Gastroesophageal sphincter (tissue), 4 donors: ENCODE results near the gene MYOCD. TPM values are rescaled to one million over a fixed set of nuclear protein-coding genes. Genes with fewer than 3 reads are reported as not detected.

ENCODE experiments used
- ATAC-seq: fragments of 150-250 bp; one replicate; pipeline ENCODE4 v1.9.1; 2016; ENCODE audit warnings: mild to moderate bottlenecking, moderate library complexity
- H3K27ac ChIP-seq, 4 donors: fragments of 200-600 bp; sonication (generic) in 3 of 4; 1 replicate in 3 of 4; 2 replicates in 1 of 4; pipeline ENCODE4 v1.5.1; 2016 to 2019
- H3K27me3 ChIP-seq: fragments of 200-600 bp; sonication (generic); one replicate; pipeline ENCODE4 v1.5.1; 2019
- H3K36me3 ChIP-seq, 2 donors: fragments of 200-600 bp; sonication (generic); one replicate each; pipeline ENCODE4 v1.5.1; 2019; ENCODE audit warnings: control low read depth in 1 of 2
- H3K4me1 ChIP-seq, 3 donors: fragments of 200-600 bp; sonication (generic); 1 replicate in 2 of 3; 2 replicates in 1 of 3; pipeline ENCODE4 v1.5.1; 2016 to 2019; ENCODE audit warnings: control low read depth in 2 of 3
- H3K4me3 ChIP-seq, 2 donors: fragments of 200-600 bp; sonication (generic); one replicate each; pipeline ENCODE4 v1.5.1; 2019; ENCODE audit warnings: mild to moderate bottlenecking in 1 of 2, moderate library complexity in 1 of 2
- H3K9me3 ChIP-seq, 3 donors: fragments of 200-600 bp; sonication (generic); one replicate each; pipeline ENCODE4 v1.5.1; 2017 to 2019; ENCODE audit warnings: control low read depth in 2 of 3
- EP300 ChIP-seq: sonication (generic); formaldehyde crosslinking; IDR thresholded peaks from one replicate; pipeline ENCODE4 v1.6.1; 2017; ENCODE audit warnings: antibody characterized with exemption, mild to moderate bottlenecking
- POLR2A ChIP-seq, 2 donors: fragments of 450-650 bp; IDR thresholded peaks; one replicate each; pipeline ENCODE4 v1.6.1; 2017; ENCODE audit warnings: antibody characterized with exemption in 2 of 2, mild to moderate bottlenecking in 2 of 2, moderate library complexity in 1 of 2
- POLR2AphosphoS5 ChIP-seq: sonication (generic); formaldehyde crosslinking; IDR thresholded peaks from one replicate; pipeline ENCODE4 v1.6.1; 2017; ENCODE audit warnings: antibody characterized with exemption
- WGBS, 2 donors: methylation state at CpG; one replicate each; pipeline ENCODE4 v1.1.5; 2018; ENCODE audit warnings: low coverage in 1 of 2; 5-methylcytosine and 5-hydroxymethylcytosine counted together
- total RNA-seq, 4 donors: library from RNA; depleted of rRNA; stranded (reverse); fragments of >200 nt; gene quantifications; one replicate each; pipeline ENCODE4 v1.1.0, GENCODE V29; 2016
- TF ChIP-seq, protein P1 (sequence below), 4 experiments: fragments of 200-600 bp in 2 of 4; fragments of 450-650 bp in 2 of 4; sonication (generic) in 1 of 4; IDR thresholded peaks; one replicate each; pipeline ENCODE4 v1.5.1; 2017 to 2019; ENCODE audit warnings: antibody characterized with exemption in 4 of 4, mild to moderate bottlenecking in 2 of 4, moderate library complexity in 2 of 4

MYOCD gene
- total RNA-seq, 4 donors from 2014 or later = 93.0 to 219 (median 120) TPM

DNA sequence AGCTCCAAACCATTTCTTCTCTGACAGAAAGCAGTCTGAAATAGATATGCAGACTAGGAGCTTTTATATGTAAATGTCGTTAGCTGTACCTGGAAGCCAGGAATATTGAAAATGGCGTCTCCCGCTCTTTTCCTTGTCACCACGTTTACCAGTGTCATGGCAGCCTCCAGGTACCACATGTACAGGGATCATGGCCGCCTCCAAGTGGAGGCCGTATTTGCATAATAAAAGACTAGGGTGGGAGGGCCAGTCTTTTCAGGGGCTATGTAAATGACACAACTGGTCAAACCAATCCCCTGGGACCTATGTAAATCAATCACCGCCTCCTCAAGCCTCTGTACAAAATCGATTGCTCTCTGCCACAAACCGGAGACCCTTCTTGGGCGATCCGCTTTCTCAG lies 54.3 kb downstream of the MYOCD start:
- peaks cover 0 to 45% of the 10 kb centered on the region in 2 donors for H3K36me3 ChIP-seq

DNA sequence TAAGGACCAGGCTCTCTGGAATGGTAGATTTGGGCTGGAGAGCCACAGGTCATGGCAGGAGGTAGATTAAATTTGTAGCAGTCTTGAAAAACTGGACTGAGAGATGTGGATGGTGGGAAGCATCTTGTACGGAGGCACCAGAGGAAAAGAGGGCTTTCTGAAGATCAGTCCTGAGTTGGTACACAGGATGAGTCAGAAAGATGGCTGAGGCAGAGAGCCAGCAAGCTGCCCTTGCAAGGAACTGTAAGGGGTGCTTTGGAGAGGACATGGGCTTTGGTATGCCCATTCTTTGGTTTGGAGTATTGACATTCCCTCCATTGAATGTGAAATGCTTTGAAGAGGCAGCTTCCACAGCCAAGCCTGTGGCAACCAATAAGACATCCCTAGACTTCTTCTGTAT lies 55.9 kb downstream of the MYOCD start:
- WGBS, 2 donors = 91 to 100% methylated on average over 1 of the region's 1 CpG
- no peak for ATAC-seq
- Histone ChIP-seq H3K9me3 (no peaks in the 10 kb centered on the region), H3K36me3 (peaks cover 0 to 32% of the 10 kb centered on the region in 2 donors), H3K4me1 (peaks cover 0 to 21% (median 2%) of the 10 kb centered on the region in 3 donors), H3K27ac (peak overlapping the region in 2 of 4 donors; percentile 5 to 57), H3K4me3 (no peak overlapping the region), H3K27me3 (no peaks in the 10 kb centered on the region)
- TF ChIP-seq POLR2AphosphoS5 (no peak), EP300 (no peak), POLR2A (IDR thresholded peaks at IDR 0.05) (no peak)
- TF ChIP-seq, protein P1, sequence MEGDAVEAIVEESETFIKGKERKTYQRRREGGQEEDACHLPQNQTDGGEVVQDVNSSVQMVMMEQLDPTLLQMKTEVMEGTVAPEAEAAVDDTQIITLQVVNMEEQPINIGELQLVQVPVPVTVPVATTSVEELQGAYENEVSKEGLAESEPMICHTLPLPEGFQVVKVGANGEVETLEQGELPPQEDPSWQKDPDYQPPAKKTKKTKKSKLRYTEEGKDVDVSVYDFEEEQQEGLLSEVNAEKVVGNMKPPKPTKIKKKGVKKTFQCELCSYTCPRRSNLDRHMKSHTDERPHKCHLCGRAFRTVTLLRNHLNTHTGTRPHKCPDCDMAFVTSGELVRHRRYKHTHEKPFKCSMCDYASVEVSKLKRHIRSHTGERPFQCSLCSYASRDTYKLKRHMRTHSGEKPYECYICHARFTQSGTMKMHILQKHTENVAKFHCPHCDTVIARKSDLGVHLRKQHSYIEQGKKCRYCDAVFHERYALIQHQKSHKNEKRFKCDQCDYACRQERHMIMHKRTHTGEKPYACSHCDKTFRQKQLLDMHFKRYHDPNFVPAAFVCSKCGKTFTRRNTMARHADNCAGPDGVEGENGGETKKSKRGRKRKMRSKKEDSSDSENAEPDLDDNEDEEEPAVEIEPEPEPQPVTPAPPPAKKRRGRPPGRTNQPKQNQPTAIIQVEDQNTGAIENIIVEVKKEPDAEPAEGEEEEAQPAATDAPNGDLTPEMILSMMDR (IDR thresholded peaks at IDR 0.05) = no peak

More for the DNA sequence above, 54.3 kb downstream of the MYOCD start:
- TF ChIP-seq POLR2A (IDR thresholded peaks at IDR 0.05) (no peak), POLR2AphosphoS5 (no peak), EP300 (no peak)
- TF ChIP-seq, protein P1 (IDR thresholded peaks at IDR 0.05) = no peak
- no peaks in the 10 kb centered on the region for H3K9me3 ChIP-seq
- no peaks in the 10 kb centered on the region for H3K27me3 ChIP-seq
- H3K27ac ChIP-seq = no peak overlapping the region
- H3K4me1 ChIP-seq = peaks cover 0 to 21% (median 2%) of the 10 kb centered on the region in 3 donors
- 96 to 100% methylated on average over 1 to 11 of the region's 11 CpGs for WGBS, 2 donors
- H3K4me3 ChIP-seq = no peak overlapping the region
- ATAC-seq = no peak

DNA sequence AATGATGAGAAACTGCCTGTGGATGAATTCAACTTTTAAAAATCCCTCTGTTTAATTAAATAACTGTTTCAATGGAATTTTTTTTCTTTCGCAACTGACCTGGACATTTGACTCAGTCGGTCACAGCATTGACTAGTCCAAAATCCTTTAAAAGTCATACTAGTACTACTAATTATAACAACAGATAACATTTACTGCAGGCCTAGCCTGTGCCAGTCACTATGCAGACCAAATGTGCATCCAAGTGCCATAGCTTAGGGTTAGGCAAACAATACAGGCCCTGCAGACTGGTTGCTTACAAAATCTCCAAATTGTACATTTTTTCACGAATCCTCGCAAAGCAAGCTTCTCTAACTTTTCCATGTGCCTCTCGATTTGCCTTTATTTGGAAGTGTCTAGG lies 56.6 kb downstream of the MYOCD start:
- no peak for ATAC-seq
- Histone ChIP-seq H3K27ac (peak overlapping the region in 2 of 4 donors; percentile 43 to 57), H3K36me3 (peaks cover 0 to 25% of the 10 kb centered on the region in 2 donors), H3K4me1 (peaks cover 1 to 28% (median 6%) of the 10 kb centered on the region in 3 donors), H3K9me3 (no peaks in the 10 kb centered on the region), H3K4me3 (no peak overlapping the region), H3K27me3 (no peaks in the 10 kb centered on the region)
- no peak for TF ChIP-seq POLR2AphosphoS5
- 73 to 90% methylated on average over 4 to 5 of the region's 5 CpGs for WGBS, 2 donors

DNA sequence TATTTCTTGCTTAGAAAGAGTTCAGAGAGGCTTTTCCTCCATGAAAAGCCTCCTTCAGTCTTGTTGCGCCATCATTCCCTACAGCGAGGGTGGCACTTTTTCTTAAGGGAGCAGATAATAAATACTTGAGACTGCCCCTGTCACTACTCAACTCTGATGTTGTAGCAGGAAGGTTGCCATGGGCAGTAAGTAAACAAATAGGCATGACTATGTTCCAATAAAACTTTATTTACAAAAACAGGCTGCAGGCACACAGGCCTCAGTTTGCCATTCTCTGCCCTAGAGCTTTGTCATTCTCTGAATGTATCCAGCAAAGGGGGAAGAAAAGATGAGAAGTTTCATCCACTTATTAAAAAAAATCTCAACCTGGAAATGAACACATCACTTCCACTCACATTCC lies 60.4 kb downstream of the MYOCD start:
- Histone ChIP-seq H3K4me1 (peaks cover 6 to 45% (median 8%) of the 10 kb centered on the region in 3 donors), H3K27me3 (no peaks in the 10 kb centered on the region), H3K36me3 (peaks cover 0 to 11% of the 10 kb centered on the region in 2 donors), H3K4me3 (no peak overlapping the region), H3K9me3 (no peaks in the 10 kb centered on the region), H3K27ac (peak overlapping the region in 3 of 4 donors; percentile 57 to 78 (median 74))
- ATAC-seq = no peak
- WGBS, 2 donors = 93 to 100% methylated on average over 2 of the region's 2 CpGs
- no peak for TF ChIP-seq POLR2A (IDR thresholded peaks at IDR 0.05)
- no peak for TF ChIP-seq POLR2AphosphoS5
- TF ChIP-seq EP300 = no peak
- TF ChIP-seq, protein P1 (IDR thresholded peaks at IDR 0.05) = no peak

DNA sequence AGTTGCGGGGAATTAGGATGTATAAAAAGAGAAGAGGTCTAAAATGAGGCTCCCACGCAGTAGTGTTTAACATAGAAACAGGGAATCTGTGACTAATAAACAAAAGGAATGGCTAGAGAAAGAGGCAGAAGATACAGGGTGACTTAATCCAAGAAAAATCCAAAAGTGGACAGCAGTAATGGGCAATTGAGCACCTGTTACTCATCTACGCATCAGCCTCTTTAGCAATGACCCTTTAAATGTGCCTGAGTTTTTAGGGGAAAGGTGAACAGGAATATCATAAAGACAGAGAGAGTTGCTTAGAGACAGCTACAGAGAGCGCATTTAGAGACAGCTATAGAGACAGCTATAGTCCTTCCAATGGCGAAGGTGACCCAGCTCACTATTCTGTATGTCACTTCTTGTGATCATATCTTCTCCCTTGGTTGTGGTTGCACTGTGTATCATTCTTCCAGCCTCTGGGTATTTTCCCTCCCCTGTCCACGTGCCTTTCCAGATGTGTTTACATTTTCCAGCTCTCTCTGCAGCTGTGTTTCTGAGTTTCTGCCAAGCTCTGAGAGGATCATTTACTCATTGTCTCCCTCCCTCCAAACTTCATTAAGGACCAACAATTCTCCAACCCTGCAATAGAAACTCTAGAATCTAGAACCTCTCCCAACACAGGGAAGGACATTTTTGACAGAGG lies 61.5 kb downstream of the MYOCD start:
- H3K27ac ChIP-seq = peak overlapping the region; percentile 35 to 78 (median 70)
- TF ChIP-seq POLR2AphosphoS5 = peak; percentile 81
- TF ChIP-seq, protein P1 (IDR thresholded peaks at IDR 0.05) = no peak
- H3K4me1 ChIP-seq = peaks cover 6 to 54% (median 6%) of the 10 kb centered on the region in 3 donors
- no peak overlapping the region for H3K4me3 ChIP-seq
- H3K36me3 ChIP-seq = peaks cover 0 to 18% of the 10 kb centered on the region in 2 donors
- no peaks in the 10 kb centered on the region for H3K9me3 ChIP-seq
- ATAC-seq = peak; percentile 46
- 27 to 37% methylated on average over 5 to 6 of the region's 6 CpGs for WGBS, 2 donors
- H3K27me3 ChIP-seq = no peaks in the 10 kb centered on the region
